Stimulated activated effector memory CD8-positive, alpha-beta T cell treated with anti-CD3 and anti-CD28 coated beads, Interleukin-12 subunit alpha, Interleukin-12 subunit beta, amount 100 ng/mL, for 72 hours (primary cell): Measurements from ENCODE around the gene GRIK4.

Experiments used
- ATAC-seq: fragments of 150-1000 bp; cut with Tn5 transposase; 2 replicates; pipeline ENCODE4 v1.10.0; 2021
- DNase-seq, 2 donors: peaks; one replicate each; pipeline ENCODE4 v3.0.0; 2021 to 2022; ENCODE audit warnings: low spot score in 2 of 2
- H3K27ac Mint-ChIP-seq: one replicate; pipeline ENCODE4 v1.8.0; 2022; ENCODE audit warnings: mild to moderate bottlenecking, mixed read lengths
- H3K36me3 Mint-ChIP-seq: one replicate; pipeline ENCODE4 v1.8.0; 2022; ENCODE audit warnings: mild to moderate bottlenecking, mixed read lengths
- H3K4me1 Mint-ChIP-seq: one replicate; pipeline ENCODE4 v1.8.0; 2022; ENCODE audit warnings: mixed read lengths
- H3K4me3 Mint-ChIP-seq: one replicate; pipeline ENCODE4 v1.8.0; 2022; ENCODE audit warnings: mild to moderate bottlenecking, mixed read lengths
- H3K9me3 Mint-ChIP-seq: one replicate; pipeline ENCODE4 v1.8.0; 2022; ENCODE audit warnings: mixed read lengths

GRIK4 gene

GRCh38 chr11:120632579-120632978, 121.0 kb downstream of the GRIK4 start:
- no peak overlapping the region for H3K4me3 Mint-ChIP-seq
- H3K27ac Mint-ChIP-seq = no peak overlapping the region
- no peak for DNase-seq
- no peaks in the 10 kb centered on the region for H3K9me3 Mint-ChIP-seq
- H3K36me3 Mint-ChIP-seq = no peaks in the 10 kb centered on the region
- no peak for ATAC-seq
- H3K4me1 Mint-ChIP-seq = no peaks in the 10 kb centered on the region

- DNase-seq (no peak), ATAC-seq (no peak)
- Mint-ChIP-seq H3K9me3 (no peaks in the 10 kb centered on the region), H3K4me1 (no peaks in the 10 kb centered on the region), H3K36me3 (no peaks in the 10 kb centered on the region), H3K27ac (no peak overlapping the region), H3K4me3 (no peak overlapping the region)
These were observed 122.3 kb downstream of the GRIK4 start for GRCh38 chr11:120633616-120634393.

GRCh38 chr11:120634706-120635105, 123.2 kb downstream of the GRIK4 start:
- no peaks in the 10 kb centered on the region for H3K36me3 Mint-ChIP-seq
- DNase-seq (no peak), ATAC-seq (no peak)
- H3K9me3 Mint-ChIP-seq = no peaks in the 10 kb centered on the region
- H3K4me1 Mint-ChIP-seq = no peaks in the 10 kb centered on the region
- no peak overlapping the region for H3K27ac Mint-ChIP-seq
- H3K4me3 Mint-ChIP-seq = no peak overlapping the region

- DNase-seq (no peak), ATAC-seq (no peak)
- Mint-ChIP-seq H3K36me3 (no peaks in the 10 kb centered on the region), H3K9me3 (no peaks in the 10 kb centered on the region), H3K27ac (no peak overlapping the region), H3K4me3 (no peak overlapping the region), H3K4me1 (no peaks in the 10 kb centered on the region)
These were observed 123.7 kb downstream of the GRIK4 start for GRCh38 chr11:120635136-120635810.

- Mint-ChIP-seq H3K4me1 (no peaks in the 10 kb centered on the region), H3K4me3 (no peak overlapping the region), H3K36me3 (no peaks in the 10 kb centered on the region), H3K9me3 (no peaks in the 10 kb centered on the region), H3K27ac (no peak overlapping the region)
- DNase-seq (no peak), ATAC-seq (no peak)
These were observed 125.6 kb downstream of the GRIK4 start for GRCh38 chr11:120637131-120637530.

- no peak overlapping the region for H3K27ac Mint-ChIP-seq
- no peak for ATAC-seq
- H3K36me3 Mint-ChIP-seq = no peaks in the 10 kb centered on the region
- no peak overlapping the region for H3K4me3 Mint-ChIP-seq
- no peak for DNase-seq
- H3K4me1 Mint-ChIP-seq = no peaks in the 10 kb centered on the region
- no peaks in the 10 kb centered on the region for H3K9me3 Mint-ChIP-seq
These were observed 130.8 kb downstream of the GRIK4 start for GRCh38 chr11:120642196-120642894.

GRCh38 chr11:120643284-120643683, 131.7 kb downstream of the GRIK4 start:
- Mint-ChIP-seq H3K9me3 (no peaks in the 10 kb centered on the region), H3K36me3 (no peaks in the 10 kb centered on the region), H3K27ac (no peak overlapping the region), H3K4me3 (no peak overlapping the region), H3K4me1 (no peaks in the 10 kb centered on the region)
- ATAC-seq (no peak), DNase-seq (no peak)

GRCh38 chr11:120645639-120646038, 134.1 kb downstream of the GRIK4 start:
- Mint-ChIP-seq H3K4me1 (no peaks in the 10 kb centered on the region), H3K27ac (no peak overlapping the region), H3K4me3 (no peak overlapping the region), H3K36me3 (no peaks in the 10 kb centered on the region), H3K9me3 (no peaks in the 10 kb centered on the region)
- DNase-seq (no peak), ATAC-seq (no peak)

GRCh38 chr11:120646206-120646605, 134.7 kb downstream of the GRIK4 start:
- ATAC-seq = no peak
- DNase-seq = no peak
- H3K9me3 Mint-ChIP-seq = no peaks in the 10 kb centered on the region
- no peak overlapping the region for H3K27ac Mint-ChIP-seq
- no peaks in the 10 kb centered on the region for H3K36me3 Mint-ChIP-seq
- no peaks in the 10 kb centered on the region for H3K4me1 Mint-ChIP-seq
- no peak overlapping the region for H3K4me3 Mint-ChIP-seq

- Mint-ChIP-seq H3K36me3 (no peaks in the 10 kb centered on the region), H3K4me1 (no peaks in the 10 kb centered on the region), H3K27ac (no peak overlapping the region), H3K9me3 (no peaks in the 10 kb centered on the region), H3K4me3 (no peak overlapping the region)
- no peak for DNase-seq
- no peak for ATAC-seq
These were observed 136.1 kb downstream of the GRIK4 start for GRCh38 chr11:120647681-120648080.

- Mint-ChIP-seq H3K36me3 (no peaks in the 10 kb centered on the region), H3K4me1 (no peaks in the 10 kb centered on the region), H3K9me3 (no peaks in the 10 kb centered on the region), H3K4me3 (no peak overlapping the region), H3K27ac (no peak overlapping the region)
- no peak for ATAC-seq
- no peak for DNase-seq
These were observed 137.2 kb downstream of the GRIK4 start for GRCh38 chr11:120648771-120649170.

GRCh38 chr11:120649316-120649715, 137.8 kb downstream of the GRIK4 start:
- Mint-ChIP-seq H3K36me3 (no peaks in the 10 kb centered on the region), H3K27ac (no peak overlapping the region), H3K4me3 (no peak overlapping the region), H3K4me1 (no peaks in the 10 kb centered on the region), H3K9me3 (no peaks in the 10 kb centered on the region)
- ATAC-seq = no peak
- DNase-seq = no peak

GRCh38 chr11:120651396-120651795, 139.8 kb downstream of the GRIK4 start:
- H3K36me3 Mint-ChIP-seq = no peaks in the 10 kb centered on the region
- DNase-seq (no peak), ATAC-seq (no peak)
- H3K4me1 Mint-ChIP-seq = peaks cover 10% of the 10 kb centered on the region
- no peaks in the 10 kb centered on the region for H3K9me3 Mint-ChIP-seq
- H3K27ac Mint-ChIP-seq = no peak overlapping the region
- no peak overlapping the region for H3K4me3 Mint-ChIP-seq

GRCh38 chr11:120651836-120652235, 140.3 kb downstream of the GRIK4 start:
- Mint-ChIP-seq H3K27ac (no peak overlapping the region), H3K36me3 (no peaks in the 10 kb centered on the region), H3K4me1 (peaks cover 10% of the 10 kb centered on the region), H3K4me3 (no peak overlapping the region), H3K9me3 (no peaks in the 10 kb centered on the region)
- no peak for ATAC-seq
- DNase-seq = no peak

- Mint-ChIP-seq H3K9me3 (no peaks in the 10 kb centered on the region), H3K4me3 (no peak overlapping the region), H3K27ac (no peak overlapping the region), H3K36me3 (no peaks in the 10 kb centered on the region), H3K4me1 (peaks cover 10% of the 10 kb centered on the region)
- ATAC-seq (no peak), DNase-seq (no peak)
These were observed 141.3 kb downstream of the GRIK4 start for GRCh38 chr11:120652705-120653335.
